Gastroesophageal sphincter (tissue), 3 donors: Measurements from ENCODE around the gene LHX2.

Source experiments
- EP300 ChIP-seq: sonication (generic); formaldehyde crosslinking; IDR thresholded peaks from one replicate; pipeline ENCODE4 v1.6.1; 2017; ENCODE audit warnings: antibody characterized with exemption, mild to moderate bottlenecking
- POLR2A ChIP-seq, 2 donors: fragments of 450-650 bp; IDR thresholded peaks; one replicate each; pipeline ENCODE4 v1.6.1; 2017; ENCODE audit warnings: antibody characterized with exemption in 2 of 2, mild to moderate bottlenecking in 2 of 2, moderate library complexity in 1 of 2
- POLR2AphosphoS5 ChIP-seq: sonication (generic); formaldehyde crosslinking; IDR thresholded peaks from one replicate; pipeline ENCODE4 v1.6.1; 2017; ENCODE audit warnings: antibody characterized with exemption
- TF ChIP-seq, protein P1 (sequence below), 4 experiments: fragments of 200-600 bp in 2 of 4; fragments of 450-650 bp in 2 of 4; sonication (generic) in 1 of 4; IDR thresholded peaks; one replicate each; pipeline ENCODE4 v1.5.1; 2017 to 2019; ENCODE audit warnings: antibody characterized with exemption in 4 of 4, mild to moderate bottlenecking in 2 of 4, moderate library complexity in 2 of 4

DNA sequence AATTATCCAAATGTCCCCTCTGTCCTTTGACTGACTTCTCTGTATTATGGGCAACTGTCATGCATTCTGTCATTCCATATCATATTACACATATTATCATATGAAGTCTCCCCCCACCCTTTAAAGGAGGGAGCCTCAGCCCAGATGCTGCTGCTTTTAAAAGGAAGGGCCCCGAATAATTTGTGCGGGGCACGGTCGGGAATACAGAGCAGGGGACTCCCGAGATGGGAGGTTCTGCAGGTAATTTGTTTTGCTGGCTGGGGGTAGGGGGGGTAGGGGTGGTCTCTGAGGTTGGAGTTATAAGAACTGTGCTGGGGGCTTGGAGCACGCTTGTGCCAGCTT, 10.1 kb upstream of the LHX2 start:
- TF ChIP-seq, protein P1, sequence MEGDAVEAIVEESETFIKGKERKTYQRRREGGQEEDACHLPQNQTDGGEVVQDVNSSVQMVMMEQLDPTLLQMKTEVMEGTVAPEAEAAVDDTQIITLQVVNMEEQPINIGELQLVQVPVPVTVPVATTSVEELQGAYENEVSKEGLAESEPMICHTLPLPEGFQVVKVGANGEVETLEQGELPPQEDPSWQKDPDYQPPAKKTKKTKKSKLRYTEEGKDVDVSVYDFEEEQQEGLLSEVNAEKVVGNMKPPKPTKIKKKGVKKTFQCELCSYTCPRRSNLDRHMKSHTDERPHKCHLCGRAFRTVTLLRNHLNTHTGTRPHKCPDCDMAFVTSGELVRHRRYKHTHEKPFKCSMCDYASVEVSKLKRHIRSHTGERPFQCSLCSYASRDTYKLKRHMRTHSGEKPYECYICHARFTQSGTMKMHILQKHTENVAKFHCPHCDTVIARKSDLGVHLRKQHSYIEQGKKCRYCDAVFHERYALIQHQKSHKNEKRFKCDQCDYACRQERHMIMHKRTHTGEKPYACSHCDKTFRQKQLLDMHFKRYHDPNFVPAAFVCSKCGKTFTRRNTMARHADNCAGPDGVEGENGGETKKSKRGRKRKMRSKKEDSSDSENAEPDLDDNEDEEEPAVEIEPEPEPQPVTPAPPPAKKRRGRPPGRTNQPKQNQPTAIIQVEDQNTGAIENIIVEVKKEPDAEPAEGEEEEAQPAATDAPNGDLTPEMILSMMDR (IDR thresholded peaks at IDR 0.05): no peak
- no peak for TF ChIP-seq POLR2A (IDR thresholded peaks at IDR 0.05)
- TF ChIP-seq POLR2AphosphoS5: no peak
- TF ChIP-seq EP300: no peak
